Measurements from ENCODE around the gene ALLC. TPM values are rescaled to one million over a fixed set of nuclear protein-coding genes. Genes with fewer than 3 reads are reported as not detected.
A peak's percentile ranks its signal among the peaks of the same experiment; 100 is the strongest.

Gene ALLC
- total and polyA plus RNA-seq, 10 donors = not detected

DNA sequence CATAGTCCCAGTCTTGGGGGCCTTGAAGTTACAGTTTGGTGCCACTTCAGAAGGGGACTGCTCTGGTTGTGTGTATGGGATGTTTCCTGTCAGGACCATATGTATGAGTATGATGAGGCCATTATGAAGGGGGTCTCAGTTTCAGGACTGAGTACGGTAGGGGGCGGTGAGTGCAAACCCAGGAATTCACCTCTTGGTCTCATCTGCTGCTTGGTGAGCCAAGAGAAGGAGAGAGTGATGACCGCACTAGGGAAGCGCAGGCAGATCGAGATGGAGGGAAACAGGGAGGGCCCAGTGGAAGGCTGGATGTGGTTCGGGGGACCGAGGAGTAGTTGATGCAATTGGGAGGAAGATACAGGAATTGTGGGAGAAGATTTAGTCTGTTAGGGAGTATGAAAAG is 73.8 kb downstream of the ALLC start:
- H3K36me3 ChIP-seq = no peaks in the 10 kb centered on the region
- H3K27ac ChIP-seq = no peak overlapping the region
- H3K27me3 ChIP-seq (replicated peaks in 1 of 7) = peaks cover 0 to 7% (median 0%) of the 10 kb centered on the region in 7 donors
- WGBS, 5 donors = 91 to 95% (median 92%) methylated on average over 7 of the region's 7 CpGs
- no peak for TF ChIP-seq POLR2AphosphoS5 (IDR thresholded peaks at IDR 0.05)
- TF ChIP-seq, protein P1, sequence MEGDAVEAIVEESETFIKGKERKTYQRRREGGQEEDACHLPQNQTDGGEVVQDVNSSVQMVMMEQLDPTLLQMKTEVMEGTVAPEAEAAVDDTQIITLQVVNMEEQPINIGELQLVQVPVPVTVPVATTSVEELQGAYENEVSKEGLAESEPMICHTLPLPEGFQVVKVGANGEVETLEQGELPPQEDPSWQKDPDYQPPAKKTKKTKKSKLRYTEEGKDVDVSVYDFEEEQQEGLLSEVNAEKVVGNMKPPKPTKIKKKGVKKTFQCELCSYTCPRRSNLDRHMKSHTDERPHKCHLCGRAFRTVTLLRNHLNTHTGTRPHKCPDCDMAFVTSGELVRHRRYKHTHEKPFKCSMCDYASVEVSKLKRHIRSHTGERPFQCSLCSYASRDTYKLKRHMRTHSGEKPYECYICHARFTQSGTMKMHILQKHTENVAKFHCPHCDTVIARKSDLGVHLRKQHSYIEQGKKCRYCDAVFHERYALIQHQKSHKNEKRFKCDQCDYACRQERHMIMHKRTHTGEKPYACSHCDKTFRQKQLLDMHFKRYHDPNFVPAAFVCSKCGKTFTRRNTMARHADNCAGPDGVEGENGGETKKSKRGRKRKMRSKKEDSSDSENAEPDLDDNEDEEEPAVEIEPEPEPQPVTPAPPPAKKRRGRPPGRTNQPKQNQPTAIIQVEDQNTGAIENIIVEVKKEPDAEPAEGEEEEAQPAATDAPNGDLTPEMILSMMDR (IDR thresholded peaks at IDR 0.05 in 8 of 11, conservative IDR thresholded peaks at IDR 0.05 in 3 of 11) = no peak
- no peak for TF ChIP-seq POLR2A (IDR thresholded peaks at IDR 0.05)
- H3K9me3 ChIP-seq = no peaks in the 10 kb centered on the region
- no peak overlapping the region for H3K4me3 ChIP-seq
- H3K4me1 ChIP-seq = peaks cover 0 to 11% (median 6%) of the 10 kb centered on the region in 6 donors
- no peak for DNase-seq
- intact Hi-C loops (cut with DNase I; ENCODE audit: low total_unique reads) = no loop called here

DNA sequence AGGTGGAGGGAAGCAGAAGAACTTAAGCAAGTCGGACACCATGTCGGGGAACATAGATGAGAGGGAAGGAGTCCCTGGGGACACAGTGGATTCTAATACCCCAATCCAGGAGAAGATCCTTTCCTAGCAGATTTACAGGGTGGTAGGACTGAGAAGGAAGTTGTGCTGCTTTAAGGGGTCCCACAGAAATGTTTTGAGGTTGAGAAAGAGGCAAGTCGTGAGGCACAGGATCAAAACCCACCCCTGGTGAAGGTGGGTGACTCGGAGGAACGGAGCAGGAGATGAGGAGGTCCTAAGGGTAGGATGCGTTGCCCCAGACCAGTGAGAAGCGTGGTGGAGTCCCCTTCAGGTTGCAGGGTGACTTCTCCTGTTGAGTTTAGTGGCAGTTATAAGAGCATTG is 78.1 kb downstream of the ALLC start:
- WGBS, 5 donors = 82 to 93% (median 87%) methylated on average over 7 of the region's 7 CpGs
- H3K36me3 ChIP-seq = no peaks in the 10 kb centered on the region
- H3K9me3 ChIP-seq = no peaks in the 10 kb centered on the region
- no peak for DNase-seq
- intact Hi-C loops (cut with DNase I; ENCODE audit: low total_unique reads) = no loop called here
- no peaks in the 10 kb centered on the region for H3K4me1 ChIP-seq
- H3K4me3 ChIP-seq = no peak overlapping the region
- no peak overlapping the region for H3K27ac ChIP-seq
- TF ChIP-seq, protein P1 (IDR thresholded peaks at IDR 0.05 in 8 of 11, conservative IDR thresholded peaks at IDR 0.05 in 3 of 11) = no peak
- TF ChIP-seq POLR2AphosphoS5 (IDR thresholded peaks at IDR 0.05) (no peak), POLR2A (IDR thresholded peaks at IDR 0.05) (no peak)
- no peaks in the 10 kb centered on the region for H3K27me3 ChIP-seq (replicated peaks in 1 of 7)

DNA sequence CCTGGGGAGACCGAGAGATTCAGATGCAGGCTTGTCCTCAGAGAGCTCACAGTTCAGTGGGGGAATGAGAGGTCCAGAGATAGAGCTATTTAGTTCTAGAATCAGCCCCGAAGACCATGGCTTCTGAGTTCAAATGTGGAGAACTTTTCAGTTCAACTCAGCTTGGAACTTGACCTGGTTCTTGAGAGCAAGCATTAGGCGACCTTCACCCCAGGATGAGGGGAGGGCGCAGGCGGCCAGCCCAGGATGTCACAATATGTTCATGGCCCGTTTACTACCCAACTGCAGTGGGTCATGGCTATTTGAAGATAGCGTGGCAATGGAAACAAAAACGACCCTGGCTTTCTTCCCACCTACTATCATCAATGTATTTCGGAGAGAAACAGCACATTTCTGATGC is 79.1 kb downstream of the ALLC start:
- Histone ChIP-seq H3K36me3 (no peaks in the 10 kb centered on the region), H3K4me1 (no peaks in the 10 kb centered on the region), H3K9me3 (no peaks in the 10 kb centered on the region), H3K4me3 (no peak overlapping the region), H3K27ac (no peak overlapping the region), H3K27me3 (replicated peaks in 1 of 7) (no peaks in the 10 kb centered on the region)
- intact Hi-C loops (cut with DNase I; ENCODE audit: low total_unique reads) = no loop called here
- WGBS, 5 donors = 67 to 73% (median 71%) methylated on average over 7 to 9 of the region's 9 CpGs
- no peak for DNase-seq
- TF ChIP-seq, protein P1 (IDR thresholded peaks at IDR 0.05 in 8 of 11, conservative IDR thresholded peaks at IDR 0.05 in 3 of 11) = no peak
- TF ChIP-seq POLR2A (IDR thresholded peaks at IDR 0.05) = no peak
- no peak for TF ChIP-seq POLR2AphosphoS5 (IDR thresholded peaks at IDR 0.05)

GRCh38 chr2:3738454-3738853 is 80.5 kb downstream of the ALLC start:
- DNase-seq = no peak
- WGBS, 5 donors = 34 to 58% (median 51%) methylated on average over 3 of the region's 3 CpGs
- no peaks in the 10 kb centered on the region for H3K9me3 ChIP-seq

More at GRCh38 chr2:3738454-3738853, 80.5 kb downstream of the ALLC start:
- no peaks in the 10 kb centered on the region for H3K4me1 ChIP-seq
- no peak overlapping the region for H3K27ac ChIP-seq
- intact Hi-C loops (cut with DNase I; ENCODE audit: low total_unique reads) = no loop called here
- H3K36me3 ChIP-seq = no peaks in the 10 kb centered on the region
- no peak for TF ChIP-seq POLR2AphosphoS5 (IDR thresholded peaks at IDR 0.05)
- TF ChIP-seq, protein P1 (IDR thresholded peaks at IDR 0.05 in 8 of 11, conservative IDR thresholded peaks at IDR 0.05 in 3 of 11) = peak in 2 of 11 experiments; percentile 24 to 34
- H3K4me3 ChIP-seq = no peak overlapping the region
- no peaks in the 10 kb centered on the region for H3K27me3 ChIP-seq (replicated peaks in 1 of 7)
